Measurements from ENCODE around the gene LRCH1.

LRCH1 gene

GRCh38 chr13:46687810-46688209, 134.8 kb downstream of the LRCH1 start:
- peak in 2 of 3 experiments; percentile 6 to 11 for DNase-seq (ENCODE audit: low read depth in 3 of 3)

- DNase-seq (ENCODE audit: low read depth in 3 of 3): no peak
Measured at GRCh38 chr13:46688306-46688705, 135.3 kb downstream of the LRCH1 start.

- DNase-seq (ENCODE audit: low read depth in 3 of 3): no peak
Measured at GRCh38 chr13:46698014-46698413, 145.0 kb downstream of the LRCH1 start.

- DNase-seq (ENCODE audit: low read depth in 3 of 3): no peak
Measured at GRCh38 chr13:46698910-46699460, 146.0 kb downstream of the LRCH1 start.

- no peak for DNase-seq (ENCODE audit: low read depth in 3 of 3)
Measured at GRCh38 chr13:46712524-46712923, 159.6 kb downstream of the LRCH1 start.

- DNase-seq (ENCODE audit: low read depth in 3 of 3): no peak
Measured at GRCh38 chr13:46715363-46715762, 162.4 kb downstream of the LRCH1 start.

GRCh38 chr13:46716821-46717220, 163.9 kb downstream of the LRCH1 start:
- DNase-seq (ENCODE audit: low read depth in 3 of 3): no peak

GRCh38 chr13:46717275-46717674, 164.3 kb downstream of the LRCH1 start:
- DNase-seq (ENCODE audit: low read depth in 3 of 3): no peak

GRCh38 chr13:46717856-46718255, 164.9 kb downstream of the LRCH1 start:
- no peak for DNase-seq (ENCODE audit: low read depth in 3 of 3)

GRCh38 chr13:46720189-46720588, 167.2 kb downstream of the LRCH1 start:
- no peak for DNase-seq (ENCODE audit: low read depth in 3 of 3)

- peak in 2 of 3 experiments; percentile 13 to 20 for DNase-seq (ENCODE audit: low read depth in 3 of 3)
Measured at GRCh38 chr13:46721054-46721453, 168.1 kb downstream of the LRCH1 start.

- DNase-seq (ENCODE audit: low read depth in 3 of 3): no peak
Measured at GRCh38 chr13:46726347-46726746, 173.4 kb downstream of the LRCH1 start.

- no peak for DNase-seq (ENCODE audit: low read depth in 3 of 3)
Measured at GRCh38 chr13:46728777-46729176, 175.8 kb downstream of the LRCH1 start.

- no peak for DNase-seq (ENCODE audit: low read depth in 3 of 3)
Measured at GRCh38 chr13:46731535-46731934, 178.6 kb downstream of the LRCH1 start.

GRCh38 chr13:46735425-46735824, 182.5 kb downstream of the LRCH1 start:
- DNase-seq (ENCODE audit: low read depth in 3 of 3): no peak

- DNase-seq (ENCODE audit: low read depth in 3 of 3): no peak
Measured at GRCh38 chr13:46736541-46737310, 183.8 kb downstream of the LRCH1 start.

GRCh38 chr13:46738055-46738454, 185.1 kb downstream of the LRCH1 start:
- no peak for DNase-seq (ENCODE audit: low read depth in 3 of 3)

- no peak for DNase-seq (ENCODE audit: low read depth in 3 of 3)
Measured at GRCh38 chr13:46738766-46739165, 185.8 kb downstream of the LRCH1 start.

GRCh38 chr13:46739447-46740098, 186.6 kb downstream of the LRCH1 start:
- no peak for DNase-seq (ENCODE audit: low read depth in 3 of 3)

GRCh38 chr13:46743191-46743590, 190.2 kb downstream of the LRCH1 start:
- no peak for DNase-seq (ENCODE audit: low read depth in 3 of 3)

GRCh38 chr13:46745062-46745461, 192.1 kb downstream of the LRCH1 start:
- DNase-seq (ENCODE audit: low read depth in 3 of 3): no peak

- DNase-seq (ENCODE audit: low read depth in 3 of 3): no peak
Measured at GRCh38 chr13:46745706-46746105, 192.7 kb downstream of the LRCH1 start.

All from stimulated activated CD4-positive, alpha-beta T cell treated with anti-CD3 and anti-CD28 coated beads, TNF-alpha, amount 100 ng/mL, for 4 hours (primary cell).